Tibial nerve (tissue), 4 donors: ENCODE measurements around the gene KIAA1217.

Experiments used
- CTCF ChIP-seq, 5 experiments: fragments of 200-600 bp in 3 of 5; fragments of 450-650 bp in 2 of 5; sonication (generic) in 3 of 5; IDR thresholded peaks; one replicate each; pipeline ENCODE4 v1.5.1; 2016 to 2019; ENCODE audit warnings: antibody characterized with exemption in 5 of 5, mild to moderate bottlenecking in 3 of 5, moderate library complexity in 2 of 5
- EP300 ChIP-seq, 2 donors: sonication (generic); formaldehyde crosslinking; IDR thresholded peaks; one replicate each; pipeline ENCODE4 v1.6.1; 2017; ENCODE audit warnings: antibody characterized with exemption in 2 of 2, mild to moderate bottlenecking in 1 of 2

GRCh38 chr10:24384954-24385353, 176.0 kb downstream of the KIAA1217 start:
- TF ChIP-seq CTCF (IDR thresholded peaks at IDR 0.05) (no peak), EP300 (IDR thresholded peaks at IDR 0.05) (no peak)
